GM08714 (cell line): ENCODE measurements around the gene KRTAP9-4.
"Not testable (repeated sequence)": the region's sequence is repeated elsewhere in the genome, so short reads cannot be mapped to it uniquely, and the experiment has no call there.

Experiments
- H3K4me3 ChIP-seq: fragments of 200-500 bp; sonication (Bioruptor generic); 2 replicates; pipeline ENCODE4 v1.5.1; 2014; ENCODE audit warnings: mild to moderate bottlenecking, low read length, inconsistent platforms
- ZNF274 ChIP-seq: IDR thresholded peaks from 2 replicates; pipeline ENCODE4 v1.6.1; 2012; ENCODE audit warnings: mild to moderate bottlenecking, low read depth, low read length

Gene KRTAP9-4, protein sequence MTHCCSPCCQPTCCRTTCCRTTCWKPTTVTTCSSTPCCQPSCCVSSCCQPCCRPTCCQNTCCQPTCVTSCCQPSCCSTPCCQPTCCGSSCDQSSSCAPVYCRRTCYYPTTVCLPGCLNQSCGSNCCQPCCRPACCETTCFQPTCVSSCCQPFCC

DNA sequence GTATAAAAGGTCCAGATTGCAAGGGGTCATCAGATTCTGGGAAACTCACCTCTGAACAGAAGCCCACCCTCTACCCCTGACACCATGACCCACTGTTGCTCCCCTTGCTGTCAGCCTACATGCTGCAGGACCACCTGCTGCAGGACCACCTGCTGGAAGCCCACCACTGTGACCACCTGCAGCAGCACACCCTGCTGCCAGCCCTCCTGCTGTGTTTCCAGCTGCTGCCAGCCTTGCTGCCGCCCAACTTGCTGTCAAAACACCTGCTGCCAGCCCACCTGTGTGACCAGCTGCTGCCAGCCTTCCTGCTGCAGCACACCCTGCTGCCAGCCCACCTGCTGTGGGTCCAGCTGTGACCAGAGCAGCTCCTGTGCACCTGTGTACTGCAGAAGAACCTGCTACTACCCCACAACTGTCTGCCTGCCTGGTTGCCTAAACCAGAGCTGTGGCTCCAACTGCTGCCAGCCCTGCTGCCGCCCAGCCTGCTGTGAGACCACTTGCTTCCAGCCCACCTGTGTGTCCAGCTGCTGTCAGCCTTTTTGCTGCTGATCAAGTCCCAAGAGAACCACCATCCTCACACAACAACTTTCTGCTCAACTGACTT is at the start of gene KRTAP9-4:
Gene KRTAP9-4, plus strand, starts transcription at position 51 of the 604 bp plus-strand sequence. Its CDS starts 34 bp downstream, at position 85.
- H3K4me3 ChIP-seq: not testable (repeated sequence)

DNA sequence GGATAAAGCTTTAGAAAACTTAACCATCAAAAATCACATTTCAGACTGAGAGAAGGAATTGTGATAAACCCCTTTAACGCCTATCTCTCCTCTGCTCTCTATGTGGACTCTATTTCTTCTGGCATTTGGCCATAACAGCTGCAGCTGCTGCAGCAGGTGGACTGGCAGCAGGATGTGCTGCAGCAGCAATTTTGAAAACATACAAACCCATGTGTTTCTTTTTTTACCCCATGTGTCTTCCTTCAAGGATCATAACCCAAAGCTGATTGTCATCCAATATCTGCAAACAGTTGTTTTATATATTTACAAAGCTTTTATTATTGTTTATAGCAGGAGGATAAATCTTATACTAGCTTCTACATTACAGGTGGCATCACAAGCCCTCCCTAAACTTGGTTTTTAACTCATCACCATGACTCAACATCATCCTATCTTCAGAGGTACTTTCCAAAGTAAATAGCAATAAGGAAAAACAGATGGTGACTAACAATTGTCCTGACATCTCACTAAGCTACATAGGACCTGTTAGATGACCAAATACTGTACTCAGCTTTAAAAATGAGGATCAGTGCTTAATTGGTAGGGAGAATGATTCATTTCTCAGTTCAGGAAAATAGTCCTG is 37.5 kb upstream of the KRTAP9-4 start:
- no peak for TF ChIP-seq ZNF274
- H3K4me3 ChIP-seq: no peak overlapping the region

DNA sequence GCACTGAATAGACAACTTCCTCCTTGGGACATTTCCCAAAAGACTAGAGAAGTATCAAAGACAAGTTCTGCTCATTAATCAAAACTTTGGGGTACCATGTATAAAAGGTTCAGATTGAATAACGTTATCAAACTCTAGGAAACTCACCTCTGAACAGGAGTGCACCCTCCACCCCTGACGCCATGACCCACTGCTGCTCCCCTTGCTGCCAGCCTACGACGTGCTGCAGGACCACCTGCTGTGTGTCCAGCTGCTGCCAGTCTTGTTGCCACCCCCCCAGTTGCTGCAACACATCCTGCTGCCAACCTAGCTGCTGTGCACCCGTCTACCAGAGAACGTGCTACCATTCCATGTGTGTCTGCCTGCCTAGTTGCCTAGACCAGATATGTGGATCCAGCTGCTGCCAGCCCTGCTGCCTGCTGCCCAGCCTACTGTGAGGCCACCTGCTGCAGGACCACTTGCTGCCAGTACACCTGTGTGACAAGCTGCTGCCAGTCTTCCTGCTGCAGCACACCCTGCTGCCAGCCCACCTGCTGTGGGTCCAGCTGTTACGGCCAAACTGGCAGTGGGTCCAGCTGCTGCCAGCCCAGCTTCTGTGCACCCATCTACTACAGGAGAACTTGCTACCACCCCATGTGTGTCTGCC is 36.8 kb upstream of the KRTAP9-4 start:
- TF ChIP-seq ZNF274: no peak
- no peak overlapping the region for H3K4me3 ChIP-seq

DNA sequence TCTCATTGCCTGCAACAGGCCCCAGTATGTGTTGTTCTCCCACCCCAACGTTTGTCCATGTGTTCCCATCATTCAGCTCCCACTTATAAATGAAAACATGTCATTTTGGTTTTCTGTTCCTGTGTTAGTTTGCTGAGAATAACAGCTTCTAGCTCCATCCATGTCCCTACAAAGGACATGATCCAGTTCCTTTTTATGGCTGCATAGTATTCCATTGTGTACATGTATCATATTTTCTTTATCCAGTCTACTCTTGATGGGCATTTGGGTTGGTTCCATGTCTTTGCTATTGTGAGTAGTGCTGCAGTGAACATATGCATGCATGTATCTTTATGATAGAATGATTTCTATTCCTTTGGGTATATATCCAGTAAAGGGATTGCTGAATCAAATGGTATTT is 33.8 kb upstream of the KRTAP9-4 start:
- H3K4me3 ChIP-seq: no peak overlapping the region
- TF ChIP-seq ZNF274: no peak

DNA sequence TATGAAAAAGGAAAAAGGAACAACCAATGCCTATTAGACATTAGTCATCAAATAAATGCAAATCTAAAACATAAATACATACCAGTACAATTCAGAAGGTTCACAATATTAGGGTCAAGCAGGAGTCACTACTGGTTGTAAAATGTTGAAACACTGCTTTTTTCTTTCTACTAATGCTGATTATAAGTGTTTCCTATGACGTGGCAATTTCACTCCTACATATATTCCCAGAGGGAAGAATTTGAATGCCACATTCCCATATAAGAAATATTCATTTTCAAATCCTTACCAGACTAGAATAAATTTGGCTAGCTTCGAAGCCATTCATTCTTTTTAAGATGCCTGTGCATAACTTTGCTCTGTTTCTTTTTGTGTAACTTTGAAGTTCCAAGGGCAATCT is 25.7 kb upstream of the KRTAP9-4 start:
- no peak for TF ChIP-seq ZNF274
- no peak overlapping the region for H3K4me3 ChIP-seq

DNA sequence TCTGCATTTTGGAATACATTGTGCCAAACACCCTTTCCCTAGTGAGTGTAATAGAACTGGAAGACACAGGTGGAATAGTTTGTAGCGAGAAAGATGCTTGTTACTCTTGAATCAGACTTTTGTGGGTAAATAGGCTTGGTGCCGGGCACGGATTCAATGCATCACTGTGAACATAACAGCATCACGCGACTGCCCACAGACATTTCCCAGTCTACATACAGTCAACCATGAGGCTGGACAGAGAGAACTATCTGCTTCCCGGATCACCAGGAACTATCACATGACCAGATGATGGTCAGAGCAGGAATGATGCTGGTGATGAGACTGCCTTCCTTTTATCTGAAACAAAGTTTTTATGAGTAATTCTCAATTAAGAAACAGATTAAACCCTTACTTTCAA is 23.4 kb upstream of the KRTAP9-4 start:
- H3K4me3 ChIP-seq: no peak overlapping the region
- TF ChIP-seq ZNF274: no peak

DNA sequence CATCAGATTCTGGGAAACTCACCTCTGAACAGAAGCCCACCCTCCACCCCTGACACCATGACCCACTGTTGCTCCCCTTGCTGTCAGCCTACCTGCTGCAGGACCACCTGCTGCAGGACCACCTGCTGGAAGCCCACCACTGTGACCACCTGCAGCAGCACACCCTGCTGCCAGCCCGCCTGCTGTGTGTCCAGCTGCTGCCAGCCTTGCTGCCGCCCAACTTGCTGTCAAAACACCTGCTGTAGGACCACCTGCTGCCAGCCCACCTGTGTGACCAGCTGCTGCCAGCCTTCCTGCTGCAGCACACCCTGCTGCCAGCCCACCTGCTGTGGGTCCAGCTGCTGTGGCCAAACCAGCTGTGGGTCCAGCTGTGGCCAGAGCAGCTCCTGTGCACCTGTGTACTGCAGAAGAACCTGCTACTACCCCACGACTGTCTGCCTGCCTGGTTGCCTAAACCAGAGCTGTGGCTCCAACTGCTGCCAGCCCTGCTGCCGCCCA is 22.8 kb upstream of the KRTAP9-4 start, which contains the start of gene KRTAP9-2:
Gene KRTAP9-2, plus strand, starts transcription at position 51 of the 498 bp plus-strand sequence. Its CDS starts 7 bp downstream, at position 58.
- H3K4me3 ChIP-seq: not testable (repeated sequence)

DNA sequence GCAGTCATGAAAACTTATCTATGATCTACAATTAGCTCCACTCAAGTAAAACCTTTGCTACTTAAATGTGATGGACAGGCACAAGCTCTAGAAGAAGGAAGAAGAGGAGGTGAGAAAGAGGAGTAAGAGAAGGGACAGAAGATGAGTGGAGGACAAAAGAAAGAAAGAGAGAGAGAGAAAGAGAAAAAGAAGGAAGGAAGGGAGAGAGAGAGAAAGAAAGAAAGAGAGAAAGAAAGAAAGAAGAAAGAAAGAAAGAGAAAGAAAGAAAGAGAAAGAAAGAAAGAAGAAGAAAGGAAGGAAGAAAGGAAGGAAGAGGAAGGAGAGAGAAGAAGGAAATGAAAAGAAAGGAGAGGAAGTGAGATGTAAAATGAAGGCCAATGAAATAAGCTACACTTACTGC is 19.4 kb upstream of the KRTAP9-4 start:
- no peak for TF ChIP-seq ZNF274

DNA sequence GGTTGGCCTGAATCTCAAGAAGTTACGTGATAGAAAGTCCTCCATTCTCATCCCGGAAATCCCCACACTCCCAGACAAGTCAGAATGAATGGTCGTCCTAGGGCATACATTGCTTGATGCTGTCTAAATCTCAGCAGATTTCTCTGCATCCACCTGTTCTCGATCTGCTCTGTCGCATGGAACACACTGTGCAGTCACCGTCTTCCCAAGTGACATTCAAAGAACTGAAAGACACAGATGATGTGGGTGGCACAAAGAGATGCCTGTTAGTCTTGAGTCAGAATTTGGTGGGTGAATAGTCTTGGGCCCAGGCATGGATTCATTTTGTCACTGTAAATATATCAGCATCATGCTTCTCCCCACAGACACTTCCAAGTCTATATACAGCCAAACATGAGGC is 17.8 kb upstream of the KRTAP9-4 start:
- no peak overlapping the region for H3K4me3 ChIP-seq
- no peak for TF ChIP-seq ZNF274

More for the DNA sequence above, 19.4 kb upstream of the KRTAP9-4 start:
- no peak overlapping the region for H3K4me3 ChIP-seq

DNA sequence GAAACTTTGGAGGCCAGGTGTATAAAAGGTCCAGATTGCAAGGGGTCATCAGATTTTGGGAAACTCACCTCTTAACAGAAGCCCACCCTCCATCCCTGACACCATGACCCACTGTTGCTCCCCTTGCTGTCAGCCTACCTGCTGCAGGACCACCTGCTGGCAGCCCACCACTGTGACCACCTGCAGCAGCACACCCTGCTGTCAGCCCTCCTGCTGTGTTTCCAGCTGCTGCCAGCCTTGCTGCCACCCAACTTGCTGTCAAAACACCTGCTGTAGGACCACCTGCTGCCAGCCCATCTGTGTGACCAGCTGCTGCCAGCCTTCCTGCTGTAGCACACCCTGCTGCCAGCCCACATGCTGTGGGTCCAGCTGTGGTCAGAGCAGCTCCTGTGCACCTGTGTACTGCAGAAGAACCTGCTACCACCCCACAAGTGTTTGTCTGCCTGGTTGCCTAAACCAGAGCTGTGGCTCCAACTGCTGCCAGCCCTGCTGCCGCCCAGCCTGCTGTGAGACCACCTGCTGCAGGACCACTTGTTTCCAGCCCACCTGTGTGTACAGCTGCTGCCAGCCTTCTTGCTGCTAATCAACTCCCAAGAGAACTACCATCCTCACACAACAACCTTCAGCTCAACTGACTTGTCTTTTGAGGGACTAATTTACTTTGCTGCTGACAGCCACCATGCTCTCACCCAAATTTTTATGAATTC is 16.9 kb upstream of the KRTAP9-4 start, which contains the start of gene KRTAP9-3:
Gene KRTAP9-3, plus strand, starts transcription at position 51 of the 707 bp plus-strand sequence. Its CDS starts 53 bp downstream, at position 104.
- H3K4me3 ChIP-seq: not testable (repeated sequence)

DNA sequence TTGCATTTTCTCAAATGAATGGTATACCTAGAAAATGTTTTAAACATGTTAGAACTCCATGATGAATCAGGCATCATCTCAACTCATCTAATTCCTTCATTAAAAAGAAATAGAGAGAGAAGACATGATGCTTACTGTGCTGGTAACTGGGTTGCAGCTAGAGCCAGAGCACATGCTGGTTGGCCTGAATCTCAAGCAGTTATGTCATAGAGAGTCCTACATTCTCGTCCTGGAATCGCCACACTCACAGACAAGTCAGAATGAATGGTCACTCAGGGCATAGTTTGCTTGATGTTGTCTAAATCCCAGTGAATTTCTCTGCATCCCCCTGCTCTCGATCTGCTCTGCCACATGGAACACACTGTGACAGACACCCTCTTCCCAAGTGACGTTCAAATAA is 12.4 kb upstream of the KRTAP9-4 start:
- not testable (repeated sequence) for H3K4me3 ChIP-seq

DNA sequence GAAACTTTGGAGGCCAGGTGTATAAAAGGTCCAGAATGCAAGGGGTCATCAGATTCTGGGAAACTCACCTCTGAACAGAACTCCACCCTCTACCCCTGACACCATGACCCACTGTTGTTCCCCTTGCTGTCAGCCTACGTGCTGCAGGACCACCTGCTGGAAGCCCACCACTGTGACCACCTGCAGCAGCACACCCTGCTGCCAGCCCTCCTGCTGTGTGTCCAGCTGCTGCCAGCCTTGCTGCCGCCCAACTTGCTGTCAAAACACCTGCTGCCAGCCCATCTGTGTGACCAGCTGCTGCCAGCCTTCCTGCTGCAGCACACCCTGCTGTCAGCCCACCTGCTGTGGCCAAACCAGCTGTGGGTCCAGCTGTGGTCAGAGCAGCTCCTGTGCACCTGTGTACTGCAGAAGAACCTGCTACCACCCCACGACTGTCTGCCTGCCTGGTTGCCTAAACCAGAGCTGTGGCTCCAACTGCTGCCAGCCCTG is 11.5 kb upstream of the KRTAP9-4 start, which contains the start of gene KRTAP9-8:
Gene KRTAP9-8, plus strand, starts transcription at position 51 of the 489 bp plus-strand sequence. Its CDS starts 53 bp downstream, at position 104.
- not testable (repeated sequence) for H3K4me3 ChIP-seq

DNA sequence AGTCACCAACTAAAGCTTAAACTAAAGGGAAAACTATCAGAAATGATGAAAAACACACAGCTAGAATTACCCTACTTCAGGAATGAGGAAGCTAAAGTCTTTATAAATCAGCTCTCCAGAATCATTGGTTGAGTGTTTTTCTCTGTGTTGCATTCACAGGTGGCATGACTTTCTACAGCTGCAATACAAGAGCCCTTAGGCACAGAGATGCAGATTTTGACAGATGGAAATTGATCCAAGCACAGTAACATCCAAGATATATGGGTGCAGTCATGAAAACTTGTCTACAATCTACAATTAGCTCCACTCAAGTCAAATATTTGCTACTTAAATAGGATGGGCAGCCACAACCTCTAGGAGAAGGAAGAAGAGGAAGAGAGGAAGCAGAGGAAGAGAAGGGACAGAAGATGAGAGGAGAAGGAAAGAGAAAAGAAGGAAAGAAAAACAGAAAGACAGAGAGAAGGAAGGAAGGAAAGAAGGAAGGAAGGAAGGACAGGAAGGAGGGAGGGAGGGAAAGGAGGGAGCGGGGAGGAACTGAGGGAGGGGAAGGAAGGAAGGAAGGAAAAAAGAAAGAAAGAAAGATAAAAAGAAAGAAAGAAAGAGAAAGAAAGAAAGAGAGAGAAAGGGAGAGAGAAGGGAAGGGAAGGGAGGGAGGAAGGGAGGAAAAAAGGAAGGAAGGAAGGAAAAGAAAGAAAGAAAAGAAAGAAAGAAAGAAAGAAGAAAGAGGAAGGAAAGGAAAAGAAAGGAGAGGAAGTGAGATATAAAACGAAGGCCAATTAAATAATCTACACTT is 2.3 kb upstream of the KRTAP9-4 start:
- H3K4me3 ChIP-seq: not testable (repeated sequence)
